ENCODE data around the gene LGMN. TPM values are rescaled to one million over a fixed set of nuclear protein-coding genes. Genes with fewer than 3 reads are reported as not detected.

LGMN gene
- total and polyA plus RNA-seq, 2 experiments from 2014 or later = 130 to 169 TPM

- Histone ChIP-seq H4K20me1 (ENCODE audit: insufficient read depth, poor library complexity, severe bottlenecking) (no peaks in the 10 kb centered on the region), H3K27me3 (no peaks in the 10 kb centered on the region), H2AFZ (no peak overlapping the region), H3K4me2 (no peak overlapping the region), H3K9me2 (replicated peaks; ENCODE audit: insufficient read depth) (no peaks in the 10 kb centered on the region), H3K4me1 (ENCODE audit: insufficient read depth) (peaks cover 5% of the 10 kb centered on the region), H3K4me3 (no peak overlapping the region), H3K9me3 (ENCODE audit: low read depth) (no peaks in the 10 kb centered on the region), H3K79me2 (peaks cover 12% of the 10 kb centered on the region), H3K27ac (no peak overlapping the region), H3K36me3 (replicated peaks; ENCODE audit: insufficient read depth, low read depth) (no peaks in the 10 kb centered on the region)
- WGBS (ENCODE audit: low lambda C conversion rate, missing lambda C conversion rate) = 96% methylated on average over 8 of the region's 8 CpGs
- no peak for TF ChIP-seq EZH2 (IDR thresholded peaks at IDR 0.05; ENCODE audit: borderline replicate concordance)
- no peak for TF ChIP-seq EZH2phosphoT487 (IDR thresholded peaks at IDR 0.05; ENCODE audit: low read depth, severe bottlenecking, unreplicated experiment)
- TF ChIP-seq CTCF (IDR thresholded peaks at IDR 0.05; ENCODE audit: poor library complexity) = no peak
- DNase-seq (ENCODE audit: low spot score) = no peak
These were observed 29.8 kb downstream of the LGMN start for GRCh38 chr14:92718664-92719063.

GRCh38 chr14:92717571-92718042 is 30.8 kb downstream of the LGMN start:
- Histone ChIP-seq H3K9me2 (replicated peaks; ENCODE audit: insufficient read depth) (no peaks in the 10 kb centered on the region), H4K20me1 (ENCODE audit: insufficient read depth, poor library complexity, severe bottlenecking) (no peaks in the 10 kb centered on the region), H3K79me2 (peaks cover 12% of the 10 kb centered on the region), H3K36me3 (replicated peaks; ENCODE audit: insufficient read depth, low read depth) (no peaks in the 10 kb centered on the region), H3K4me3 (no peak overlapping the region), H3K27ac (no peak overlapping the region), H3K9me3 (ENCODE audit: low read depth) (no peaks in the 10 kb centered on the region), H3K4me2 (no peak overlapping the region), H3K4me1 (ENCODE audit: insufficient read depth) (peaks cover 5% of the 10 kb centered on the region), H2AFZ (no peak overlapping the region), H3K27me3 (no peaks in the 10 kb centered on the region)
- TF ChIP-seq EZH2phosphoT487 (IDR thresholded peaks at IDR 0.05; ENCODE audit: low read depth, severe bottlenecking, unreplicated experiment) (no peak), CTCF (IDR thresholded peaks at IDR 0.05; ENCODE audit: poor library complexity) (no peak), EZH2 (IDR thresholded peaks at IDR 0.05; ENCODE audit: borderline replicate concordance) (no peak)
- DNase-seq (ENCODE audit: low spot score) = no peak
- WGBS (ENCODE audit: low lambda C conversion rate, missing lambda C conversion rate) = 76% methylated on average over 11 of the region's 11 CpGs

DNA sequence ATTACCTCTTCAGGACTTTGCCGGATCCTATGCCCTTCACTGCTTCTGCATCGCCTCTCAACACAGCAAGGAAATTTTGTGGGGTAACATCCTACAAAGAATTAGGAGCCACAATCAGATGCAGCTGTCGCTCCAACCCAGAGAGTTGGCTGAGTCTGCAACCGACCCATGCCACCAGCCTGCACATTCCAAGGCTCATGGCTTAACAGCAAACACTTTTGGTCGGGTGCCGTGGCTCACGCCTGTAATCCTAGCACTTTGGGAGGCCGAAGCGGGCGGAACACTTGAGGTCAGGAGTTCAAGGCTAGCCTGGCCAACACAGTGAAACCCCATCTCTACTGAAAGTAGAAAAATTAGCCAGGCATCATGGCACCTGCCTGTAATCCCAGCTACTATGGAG is 32.3 kb downstream of the LGMN start:
- Histone ChIP-seq H3K36me3 (replicated peaks; ENCODE audit: insufficient read depth, low read depth) (no peaks in the 10 kb centered on the region), H4K20me1 (ENCODE audit: insufficient read depth, poor library complexity, severe bottlenecking) (no peaks in the 10 kb centered on the region)

More for the DNA sequence above, 32.3 kb downstream of the LGMN start:
- no peak overlapping the region for H3K4me2 ChIP-seq
- H2AFZ ChIP-seq = no peak overlapping the region
- no peaks in the 10 kb centered on the region for H3K9me2 ChIP-seq (replicated peaks; ENCODE audit: insufficient read depth)
- H3K27ac ChIP-seq = no peak overlapping the region
- peaks cover 4% of the 10 kb centered on the region for H3K79me2 ChIP-seq
- H3K9me3 ChIP-seq (ENCODE audit: low read depth) = no peaks in the 10 kb centered on the region
- no peaks in the 10 kb centered on the region for H3K27me3 ChIP-seq
- H3K4me3 ChIP-seq = no peak overlapping the region
- peaks cover 5% of the 10 kb centered on the region for H3K4me1 ChIP-seq (ENCODE audit: insufficient read depth)
- 97% methylated on average over 10 of the region's 10 CpGs for WGBS (ENCODE audit: low lambda C conversion rate, missing lambda C conversion rate)
- TF ChIP-seq EZH2phosphoT487 (IDR thresholded peaks at IDR 0.05; ENCODE audit: low read depth, severe bottlenecking, unreplicated experiment) (no peak), EZH2 (IDR thresholded peaks at IDR 0.05; ENCODE audit: borderline replicate concordance) (no peak), CTCF (IDR thresholded peaks at IDR 0.05; ENCODE audit: poor library complexity) (no peak)
- DNase-seq (ENCODE audit: low spot score) = no peak

All from hepatocyte (in vitro differentiated cells).